HG02852 (cell line): ENCODE measurements around the gene GABRG3.

Source experiments
- ATAC-seq: cut with Tn5 transposase; IDR thresholded peaks from one replicate; pipeline ENCODE4 v1.9.1; 2021; ENCODE audit warnings: mild to moderate bottlenecking, moderate library complexity; ENCODE audit not compliant: unreplicated experiment

The GABRG3 gene

GRCh38 chr15:27237319-27237939, 266.4 kb downstream of the GABRG3 start:
- ATAC-seq: no peak

- ATAC-seq: no peak
Measured at GRCh38 chr15:27238209-27238608, 267.2 kb downstream of the GABRG3 start.

GRCh38 chr15:27238707-27239423, 267.9 kb downstream of the GABRG3 start:
- ATAC-seq: no peak

DNA sequence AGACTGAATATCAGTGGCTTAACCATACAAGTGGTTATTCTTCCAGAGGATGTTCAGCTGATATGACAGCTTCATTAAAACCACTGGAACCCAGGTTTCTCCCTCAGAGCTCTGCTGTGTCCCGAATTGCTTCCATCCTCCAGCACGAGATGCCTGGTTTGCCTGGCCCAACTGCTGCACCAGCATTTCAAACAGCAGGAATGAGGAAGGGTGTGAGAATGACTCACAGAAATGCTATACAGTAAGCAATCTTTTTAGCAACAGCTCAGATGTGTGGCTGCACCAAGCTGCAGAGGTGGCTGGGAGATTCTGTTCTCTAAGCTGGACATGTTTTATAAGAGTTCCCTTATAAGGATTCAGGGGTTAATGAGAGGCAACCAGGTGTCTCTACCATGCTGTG, 271.0 kb downstream of the GABRG3 start:
- no peak for ATAC-seq

GRCh38 chr15:27244047-27244446, 273.1 kb downstream of the GABRG3 start:
- no peak for ATAC-seq

- no peak for ATAC-seq
Measured at GRCh38 chr15:27248251-27248650, 277.3 kb downstream of the GABRG3 start.

DNA sequence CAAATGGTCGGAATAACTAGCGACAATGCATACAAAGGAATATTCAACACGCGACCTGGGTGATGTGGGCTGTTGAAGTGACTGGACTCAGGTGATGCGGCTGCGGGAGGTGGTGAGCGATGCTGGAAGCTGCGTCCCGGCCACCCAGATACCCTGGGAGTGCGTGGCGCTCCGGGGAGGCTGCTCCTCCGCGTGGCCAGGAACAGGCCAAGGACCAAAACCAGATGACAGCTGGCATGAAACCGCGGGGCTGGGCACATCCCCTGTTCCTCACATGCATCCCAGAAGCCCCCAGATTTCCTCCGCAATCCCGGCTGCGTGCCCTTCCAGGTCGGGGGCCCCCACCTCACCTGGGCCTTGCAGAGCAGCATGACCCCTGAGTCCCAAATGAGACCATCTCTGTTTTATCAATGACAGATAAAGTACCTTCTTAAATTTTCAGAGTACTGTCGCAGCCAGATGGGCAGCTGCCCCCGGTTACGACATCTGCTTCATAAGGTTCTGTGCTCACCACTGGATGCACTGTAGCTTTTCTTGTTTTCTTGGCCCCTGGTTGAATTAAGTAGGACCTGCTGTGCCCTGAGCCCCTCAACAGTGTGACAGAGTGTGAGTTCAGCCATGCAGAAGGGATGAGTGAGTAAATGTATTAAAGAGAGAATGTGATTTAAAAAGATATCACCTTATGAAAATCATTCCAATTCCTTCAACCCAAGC, 278.2 kb downstream of the GABRG3 start:
- no peak for ATAC-seq

DNA sequence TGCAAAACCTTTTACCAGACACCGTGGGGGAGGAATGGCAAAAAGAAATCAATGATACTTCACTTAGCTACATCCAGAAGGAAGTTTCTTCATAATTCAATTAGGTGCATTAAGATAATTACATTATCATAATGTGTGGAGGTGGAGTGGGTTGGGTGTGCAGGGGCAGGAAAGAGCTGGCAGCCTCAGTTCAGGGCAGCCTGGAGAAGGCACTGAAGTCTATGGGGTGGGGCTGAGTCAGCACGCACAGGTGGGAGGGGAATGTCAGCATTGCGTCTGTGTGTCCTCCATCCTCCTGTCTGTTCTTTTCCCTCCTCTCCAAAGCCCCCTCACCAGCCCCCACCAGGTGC, 278.8 kb downstream of the GABRG3 start:
- ATAC-seq: no peak

- ATAC-seq: no peak
Measured at GRCh38 chr15:27250223-27250622, 279.2 kb downstream of the GABRG3 start.

GRCh38 chr15:27254055-27254454, 283.1 kb downstream of the GABRG3 start:
- no peak for ATAC-seq

DNA sequence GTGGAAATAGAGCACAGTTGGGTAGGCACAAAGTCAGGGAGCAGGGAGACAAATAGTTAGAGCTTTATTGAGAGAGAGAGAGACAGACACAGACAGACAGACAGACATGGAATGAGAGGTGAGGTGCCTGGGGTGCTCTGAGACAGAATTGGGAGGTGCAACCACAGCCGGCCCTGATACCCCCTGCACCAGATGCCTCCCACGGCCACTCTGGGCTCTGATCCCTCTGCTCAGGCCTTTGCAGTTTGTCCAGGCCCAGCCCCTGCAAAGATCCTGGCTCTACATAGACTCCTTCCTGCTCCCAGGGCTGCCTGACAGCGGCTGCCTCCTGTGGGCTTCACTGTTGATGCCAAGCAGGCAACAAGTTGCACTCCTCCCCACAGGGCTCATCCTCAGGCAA, 283.8 kb downstream of the GABRG3 start:
- no peak for ATAC-seq

DNA sequence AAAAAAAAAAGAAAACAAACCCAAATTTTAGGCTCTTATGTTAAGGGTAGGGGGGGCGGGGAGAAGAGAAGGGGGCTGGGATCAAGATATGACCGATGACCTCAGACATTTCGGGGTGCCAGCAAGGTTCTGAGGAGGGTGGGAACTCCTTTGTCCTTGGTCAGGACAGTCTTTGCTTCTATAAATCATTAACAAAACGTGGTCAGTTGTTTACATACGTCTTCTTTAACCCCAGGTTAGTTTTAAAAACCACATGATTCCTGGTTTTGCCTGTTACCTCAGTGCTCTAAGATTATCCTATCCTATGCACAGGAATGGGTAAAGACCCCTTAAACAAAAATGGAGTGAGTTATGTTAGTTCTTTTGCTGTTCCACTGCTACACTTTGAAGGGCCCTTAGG, 285.5 kb downstream of the GABRG3 start:
- no peak for ATAC-seq

GRCh38 chr15:27258287-27258686, 287.3 kb downstream of the GABRG3 start:
- ATAC-seq: no peak

DNA sequence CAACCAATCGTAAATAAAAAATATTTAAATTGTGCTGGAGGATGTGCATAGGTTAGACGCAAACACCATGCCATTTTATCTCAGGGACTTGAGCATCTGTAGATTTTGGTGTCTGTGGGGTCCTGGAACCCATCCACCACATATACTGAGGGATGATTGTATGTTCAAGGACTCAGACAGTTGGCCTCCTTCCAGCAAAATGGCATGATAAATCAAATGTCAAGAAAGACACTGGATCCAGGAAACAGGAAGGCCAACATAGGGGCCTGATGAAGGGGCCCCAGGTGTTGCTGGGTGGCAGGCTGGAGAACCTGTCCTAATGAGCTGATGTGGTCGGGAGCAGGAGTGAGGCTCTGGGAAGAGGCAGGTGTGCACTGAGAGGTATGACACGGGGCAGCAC, 289.5 kb downstream of the GABRG3 start:
- no peak for ATAC-seq

DNA sequence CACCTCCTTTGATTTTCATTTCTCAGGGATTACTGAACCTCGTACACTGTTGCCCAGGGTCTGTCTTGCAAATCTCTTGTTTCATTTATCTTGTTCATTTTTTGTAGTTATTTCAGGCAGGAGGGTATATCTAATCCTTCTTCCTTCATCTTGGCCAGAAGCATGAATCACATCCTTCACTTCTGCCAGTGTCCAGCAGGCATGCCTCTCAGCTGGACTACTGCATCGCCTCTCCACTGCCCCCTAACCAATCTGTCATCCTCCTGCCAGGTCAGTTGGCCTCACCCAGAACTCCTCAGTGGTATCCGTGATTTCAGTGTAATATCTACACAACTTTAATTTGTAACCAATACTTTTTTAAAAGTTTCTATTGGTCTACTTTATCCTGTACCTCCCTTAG, 297.9 kb downstream of the GABRG3 start:
- no peak for ATAC-seq

- no peak for ATAC-seq
Measured at GRCh38 chr15:27271258-27271657, 300.3 kb downstream of the GABRG3 start.

- no peak for ATAC-seq
Measured at GRCh38 chr15:27272427-27272826, 301.4 kb downstream of the GABRG3 start.

GRCh38 chr15:27273506-27273905, 302.5 kb downstream of the GABRG3 start:
- ATAC-seq: no peak

DNA sequence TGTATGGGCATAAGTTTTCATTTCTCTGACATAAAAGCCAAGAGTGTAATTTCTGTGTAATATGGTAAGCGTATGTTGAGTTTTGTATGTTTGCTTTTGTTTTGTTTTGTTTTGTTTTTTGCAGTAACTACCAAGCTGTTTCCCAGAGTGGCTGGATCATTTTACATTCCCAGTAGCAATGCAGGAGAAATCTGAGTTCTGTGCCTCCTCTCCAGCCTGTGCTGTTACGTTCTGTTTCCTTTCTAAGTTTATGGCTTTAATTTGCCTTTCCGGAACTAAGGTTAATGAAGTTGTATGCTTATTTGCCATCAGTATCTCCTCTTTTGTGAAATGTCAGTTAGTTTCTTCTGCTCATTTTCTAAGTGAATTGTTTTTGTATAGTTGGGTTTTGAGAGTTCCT, 307.8 kb downstream of the GABRG3 start:
- no peak for ATAC-seq

DNA sequence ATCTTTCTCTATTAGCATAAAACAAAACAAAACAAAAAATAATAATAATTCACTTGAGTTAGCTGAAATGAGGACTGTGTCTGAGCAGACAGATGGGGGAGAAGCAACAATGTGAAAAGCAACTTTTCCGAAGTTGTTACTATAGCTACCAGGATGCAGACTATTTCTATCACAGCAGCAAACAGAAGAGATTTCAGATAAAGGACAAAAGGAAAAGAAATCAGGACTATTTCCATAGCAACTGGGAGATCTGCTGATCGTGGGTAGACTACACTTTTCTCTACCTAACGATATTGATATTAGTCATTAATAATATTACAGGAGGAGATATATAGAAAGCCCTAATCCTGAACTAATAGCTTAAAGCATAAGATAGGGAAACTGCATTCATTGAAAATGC, 321.7 kb downstream of the GABRG3 start:
- ATAC-seq: no peak

DNA sequence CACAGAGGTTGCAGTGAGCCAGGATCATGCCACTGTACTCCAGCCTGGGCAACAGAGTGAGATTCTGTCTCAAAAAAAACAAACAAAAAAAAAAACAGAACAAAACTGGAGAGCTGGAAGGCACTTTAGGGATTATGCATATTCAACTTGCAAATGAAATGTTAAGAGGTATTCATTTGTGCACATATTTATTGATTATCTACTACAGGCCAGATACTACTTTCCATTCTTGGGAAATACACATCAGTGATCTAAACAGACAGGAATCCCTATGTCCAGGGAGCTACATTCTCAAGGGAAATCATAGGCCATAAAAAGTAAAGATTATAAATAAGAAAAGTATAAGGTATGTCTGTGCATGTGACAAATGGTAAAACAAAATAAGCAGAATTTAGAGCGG, 322.6 kb downstream of the GABRG3 start:
- no peak for ATAC-seq

GRCh38 chr15:27317736-27318135, 346.8 kb downstream of the GABRG3 start:
- ATAC-seq: no peak
